GM12878 (cell line): ENCODE data around the gene UBE2L6. TPM values are rescaled to one million over a fixed set of nuclear protein-coding genes. Genes with fewer than 3 reads are reported as not detected.

ENCODE experiments used
- ATAC-seq: fragments of 200-7000 bp; cut with Tn5 transposase; 3 replicates; pipeline ENCODE4 v1.9.1; 2020; ENCODE audit warnings: mild to moderate bottlenecking, moderate library complexity
- BruUV-seq: library from RNA; stranded (reverse); fragments of 400-500 nt; replicated peaks from 2 replicates; lab custom pipeline; 2021; lab: Mats Ljungman, UMichigan
- CTCF ChIA-PET: fragments of 300-600 bp; sonication (Branson Sonifier 250); formaldehyde crosslinking; extraction: SDS; loops from one replicate; lab custom pipeline; 2021; ENCODE audit warnings: inconsistent platforms; lab: Yijun Ruan, JAX
- POLR2A ChIA-PET: fragments of 350-600 bp; formaldehyde crosslinking; extraction: SDS; loops from one replicate; lab custom pipeline; 2021; ENCODE audit warnings: inconsistent platforms; lab: Charles Lee
- RAD21 ChIA-PET: fragments of 300-600 bp; sonication (Branson Sonifier 250); formaldehyde crosslinking; loops from one replicate; lab custom pipeline; 2023; ENCODE audit warnings: antibody characterized with exemption; ENCODE audit not compliant: unreplicated experiment; lab: Charles Lee
- SMC1A ChIA-PET: fragments of 300-600 bp; sonication (Branson Sonifier 250); formaldehyde crosslinking; loops from one replicate; lab custom pipeline; 2023; ENCODE audit not compliant: unreplicated experiment, uncharacterized antibody; lab: Charles Lee
- DNase-seq: peaks from one replicate; pipeline ENCODE4 v3.0.0-alpha.2; 2011; ENCODE audit warnings: low read depth, low spot score
- FAIRE-seq: peaks from 3 replicates; lab custom pipeline; 2011; peaks lifted over from hg19 to GRCh38; lab: Jason Lieb, UNC
- H2AFZ ChIP-seq: 2 replicates; pipeline ENCODE4 v1.6.0; 2011; ENCODE audit warnings: low read depth, low read length, control low read depth; ENCODE audit not compliant: control insufficient read depth
- H3K27ac ChIP-seq: 2 replicates; pipeline ENCODE4 v1.5.1; 2011; ENCODE audit warnings: control low read depth; ENCODE audit not compliant: control insufficient read depth, insufficient read depth
- H3K27me3 ChIP-seq, 2 experiments: replicated peaks in 1 of 2; 2 replicates each; pipeline versions ENCODE4 v1.6.0 to v1.6.1; 2011; ENCODE audit warnings: low read length in 1 of 2; ENCODE audit not compliant: control insufficient read depth in 2 of 2, insufficient read depth in 2 of 2
- H3K36me3 ChIP-seq, 2 experiments: 2 replicates each; pipeline ENCODE4 v1.5.1; 2011; ENCODE audit warnings: low read length in 1 of 2; ENCODE audit not compliant: control insufficient read depth in 2 of 2, insufficient read depth in 2 of 2
- H3K4me1 ChIP-seq: 2 replicates; pipeline ENCODE4 v1.6.1; 2011; ENCODE audit warnings: mild to moderate bottlenecking, low read length, moderate library complexity, mixed read lengths; ENCODE audit not compliant: control insufficient read depth, insufficient read depth
- H3K4me2 ChIP-seq: 2 replicates; pipeline ENCODE4 v1.6.0; 2011; ENCODE audit warnings: control low read depth; ENCODE audit not compliant: control insufficient read depth, insufficient read depth
- H3K4me3 ChIP-seq: fragments of 200-600 bp; sonication (generic); 2 replicates; pipeline ENCODE4 v1.5.1; 2016
- H3K79me2 ChIP-seq: 2 replicates; pipeline ENCODE4 v1.6.0; 2011; ENCODE audit warnings: low read length; ENCODE audit not compliant: control insufficient read depth, insufficient read depth
- H3K9ac ChIP-seq: 2 replicates; pipeline ENCODE4 v1.8.0; 2011; ENCODE audit warnings: low read length, control low read depth, mixed read lengths; ENCODE audit not compliant: control insufficient read depth, insufficient read depth
- H3K9me3 ChIP-seq: replicated peaks from 3 replicates; pipeline ENCODE4 v1.5.1; 2011; ENCODE audit warnings: mild to moderate bottlenecking, low read length; ENCODE audit not compliant: control insufficient read depth, insufficient read depth
- H4K20me1 ChIP-seq: 2 replicates; pipeline ENCODE4 v1.6.0; 2011; ENCODE audit not compliant: control insufficient read depth, insufficient read depth
- BCLAF1 ChIP-seq: fragments of 450-650 bp; IDR thresholded peaks from 2 replicates; pipeline ENCODE4 v1.6.1; 2017; ENCODE audit warnings: antibody characterized with exemption, mild to moderate bottlenecking, moderate library complexity
- HSF1 ChIP-seq: fragments of 150-350 bp; IDR thresholded peaks from 2 replicates; pipeline ENCODE4 v1.6.1; 2014; ENCODE audit warnings: mild to moderate bottlenecking, low read depth, low read length
- IRF3 ChIP-seq: fragments of 450-650 bp; IDR thresholded peaks from 2 replicates; pipeline ENCODE4 v1.6.1; 2014; ENCODE audit warnings: mild to moderate bottlenecking
- MLLT1 ChIP-seq: fragments of 450-650 bp; IDR thresholded peaks from 2 replicates; pipeline ENCODE4 v1.6.1; 2016; ENCODE audit warnings: mild to moderate bottlenecking
- TCF7 ChIP-seq: IDR thresholded peaks from 2 replicates; pipeline ENCODE4 v1.6.1; 2014; ENCODE audit warnings: antibody characterized with exemption, borderline replicate concordance
- YBX1 ChIP-seq: fragments of 450-650 bp; IDR thresholded peaks from 2 replicates; pipeline ENCODE4 v1.6.1; 2016; ENCODE audit warnings: antibody characterized with exemption
- WGBS: methylation state at CpG from one replicate; pipeline ENCODE4 v1.1.6; 2016; ENCODE audit warnings: low lambda C conversion rate; ENCODE audit not compliant: insufficient replicate concordance, insufficient coverage; ENCODE audit errors: missing lambda C conversion rate; 5-methylcytosine and 5-hydroxymethylcytosine counted together
- in situ Hi-C: fragments of 300-500 bp; cut with MboI; formaldehyde crosslinking; loops from 9 replicates; pipeline ENCODE4 v1.14.3; 2018; ENCODE audit warnings: mixed read lengths
- intact Hi-C: fragments of 100-400 bp; cut with micrococcal nuclease; formaldehyde crosslinking; loops from one replicate; pipeline ENCODE4 v1.14.2; 2022; ENCODE audit not compliant: unreplicated experiment
- polyA plus RNA-seq, 11 experiments: library from polyadenylated mRNA; depleted of rRNA in 4 of 11; unstranded in 6 of 11; stranded (reverse) in 5 of 11; fragments of >200 nt; fragmentation: Nextera tagmentation in 4 of 11; fragmentation: Illumina TruSeq in 1 of 11; extraction: Ambion mirVana in 4 of 11; extraction: Trizol in 1 of 11; gene quantifications; 1 replicate in 1 of 11; 2 replicates in 10 of 11; pipeline versions ENCODE4 v1.2.1 to v1.2.3, GENCODE V29; 2011 to 2016; ENCODE audit warnings: inconsistent platforms in 2 of 11, missing spikeins in 2 of 11, low read depth in 1 of 11
- total RNA-seq, 4 experiments: library from RNA; depleted of rRNA in 3 of 4; stranded (reverse); fragments of >200 nt in 3 of 4; fragmentation: Illumina TruSeq in 1 of 4; extraction: Trizol in 1 of 4; gene quantifications; 2 replicates each; pipeline versions ENCODE4 v1.2.1 to v1.2.3, GENCODE V29; 2013 to 2021

UBE2L6 gene
- total and polyA plus RNA-seq, 10 of the 15 experiments (the other 5 are each of a cell fraction or from before 2014, with no cell fraction given) = 114 to 295 (median 173) TPM

- in situ Hi-C loops = no loop called here
These were observed 64.6 kb downstream of the UBE2L6 start for GRCh38 chr11:57502870-57503269.

GRCh38 chr11:57502376-57502775 lies 65.1 kb downstream of the UBE2L6 start:
- ChIA-PET CTCF (interaction anchor here (0.9 to 2.1 kb wide), 7 partner anchors 9 to 45 kb away, joined by 3 to 16 read pairs (median 6); no protein-coding TSS in a partner anchor), POLR2A (no interaction called here), RAD21 (interaction anchor here (0.8 to 1.8 kb wide), 2 partner anchors 9 to 44 kb away, joined by 5 to 7 read pairs; no protein-coding TSS in a partner anchor), SMC1A (interaction anchor here (0.8 to 1.2 kb wide), 4 partner anchors 9 to 163 kb away, joined by 3 to 4 read pairs (median 4); no protein-coding TSS in a partner anchor)
- peaks cover 3% of the 10 kb centered on the region in 2 experiments; a peak in 3 of 4 replicates for H3K36me3 ChIP-seq
- H3K4me3 ChIP-seq = no peak overlapping the region
- no TSS peak for BruUV-seq
- FAIRE-seq = no peak
- no peaks in the 10 kb centered on the region for H3K27me3 ChIP-seq
- H3K9me3 ChIP-seq = no peaks in the 10 kb centered on the region
- H3K9ac ChIP-seq = no peak overlapping the region
- WGBS = 77% methylated on average over 3 of the region's 3 CpGs
- no peak overlapping the region for H2AFZ ChIP-seq
- intact Hi-C loops (no loop called here), in situ Hi-C loops (no loop called here)
- no peaks in the 10 kb centered on the region for H3K79me2 ChIP-seq
- H3K4me2 ChIP-seq = no peak overlapping the region
- H3K4me1 ChIP-seq = no peaks in the 10 kb centered on the region
- no peak overlapping the region for H3K27ac ChIP-seq
- H4K20me1 ChIP-seq = peaks cover 3% of the 10 kb centered on the region; the same call in 1 of the 2 replicates
- ATAC-seq = no peak
- no peak for DNase-seq
- TF ChIP-seq YBX1 = no peak
- TF ChIP-seq MLLT1 = no peak
- no peak for TF ChIP-seq BCLAF1
- TF ChIP-seq HSF1 = no peak
- TF ChIP-seq TCF7 = no peak

More at GRCh38 chr11:57502870-57503269, 64.6 kb downstream of the UBE2L6 start:
- ChIA-PET CTCF (interaction anchor here (0.9 to 2.1 kb wide), 5 partner anchors 9 to 46 kb away, joined by 4 to 16 read pairs (median 6); no protein-coding TSS in a partner anchor), RAD21 (interaction anchor here (0.8 to 1.8 kb wide), 2 partner anchors 9 to 45 kb away, joined by 5 to 7 read pairs; no protein-coding TSS in a partner anchor), SMC1A (interaction anchor here (0.8 to 1.2 kb wide), 4 partner anchors 9 to 163 kb away, joined by 3 to 4 read pairs (median 4); no protein-coding TSS in a partner anchor), POLR2A (interaction anchor here (0.7 kb wide), 1 partner anchor 16 kb away, joined by 4 read pairs; no protein-coding TSS in a partner anchor)
- ATAC-seq = no peak
- H4K20me1 ChIP-seq = peaks cover 3% of the 10 kb centered on the region; the same call in 1 of the 2 replicates
- intact Hi-C loops = no loop called here
- H3K27me3 ChIP-seq = no peaks in the 10 kb centered on the region
- no peaks in the 10 kb centered on the region for H3K9me3 ChIP-seq
- no peak overlapping the region for H3K27ac ChIP-seq
- FAIRE-seq = no peak
- DNase-seq = no peak
- BruUV-seq = no TSS peak
- H2AFZ ChIP-seq = no peak overlapping the region
- H3K4me1 ChIP-seq = no peaks in the 10 kb centered on the region
- H3K36me3 ChIP-seq = peaks cover 3% of the 10 kb centered on the region in 2 experiments; a peak in 3 of 4 replicates
- H3K9ac ChIP-seq = no peak overlapping the region
- TF ChIP-seq IRF3 = no peak
- H3K4me3 ChIP-seq = no peak overlapping the region
- H3K4me2 ChIP-seq = no peak overlapping the region
- no peaks in the 10 kb centered on the region for H3K79me2 ChIP-seq
